H1 (cell line): ENCODE data around the gene SYK. TPM values are rescaled to one million over a fixed set of nuclear protein-coding genes. Genes with fewer than 3 reads are reported as not detected.

Experiments
- CTCF ChIA-PET: fragments of 300-600 bp; sonication (Branson Sonifier 250); formaldehyde crosslinking; loops from one replicate; lab custom pipeline; 2021; ENCODE audit not compliant: partially characterized antibody; lab: Charles Lee
- POLR2A ChIA-PET: fragments of 300-600 bp; sonication (Branson Sonifier 250); formaldehyde crosslinking; loops from one replicate; lab custom pipeline; 2021; ENCODE audit warnings: inconsistent platforms; ENCODE audit not compliant: partially characterized antibody; lab: Charles Lee
- DNase-seq, 2 experiments: peaks; one replicate each; pipeline versions ENCODE4 v3.0.0 to v3.0.0-alpha.2; 2010 to 2022; ENCODE audit warnings: low spot score in 2 of 2, low read depth in 1 of 2, mixed read lengths in 1 of 2
- FAIRE-seq: peaks from 2 replicates; lab custom pipeline; 2011; peaks lifted over from hg19 to GRCh38; lab: Jason Lieb, UNC
- H2AFZ ChIP-seq: 2 replicates; pipeline ENCODE4 v1.8.1; 2012; ENCODE audit warnings: low read length, inconsistent platforms
- H2AK5ac ChIP-seq: 2 replicates; pipeline ENCODE4 v1.6.1; 2013; ENCODE audit warnings: low read depth, low read length
- H2BK120ac ChIP-seq: replicated peaks from 2 replicates; pipeline ENCODE3; 2013; ENCODE audit warnings: low read depth, low read length, inconsistent platforms
- H2BK12ac ChIP-seq: 2 replicates; pipeline ENCODE4 v1.6.1; 2013; ENCODE audit warnings: low read depth, low read length
- H2BK15ac ChIP-seq: 2 replicates; pipeline ENCODE4 v1.6.1; 2013; ENCODE audit warnings: low read length
- H2BK20ac ChIP-seq: 2 replicates; pipeline ENCODE4 v1.6.1; 2013; ENCODE audit warnings: low read length
- H2BK5ac ChIP-seq: 2 replicates; pipeline ENCODE4 v1.6.1; 2013; ENCODE audit warnings: low read depth, low read length
- H3K14ac ChIP-seq: 2 replicates; pipeline ENCODE4 v1.6.1; 2013; ENCODE audit warnings: inconsistent platforms; ENCODE audit not compliant: insufficient read length
- H3K18ac ChIP-seq: 2 replicates; pipeline ENCODE4 v1.6.1; 2013; ENCODE audit warnings: low read length; ENCODE audit errors: extremely low read depth
- H3K23ac ChIP-seq: 2 replicates; pipeline ENCODE4 v1.6.1; 2013; ENCODE audit warnings: inconsistent platforms; ENCODE audit not compliant: insufficient read length
- H3K23me2 ChIP-seq: 2 replicates; pipeline ENCODE4 v1.6.1; 2013; ENCODE audit warnings: low read depth, low read length
- H3K27ac ChIP-seq: 2 replicates; pipeline ENCODE4 v1.6.1; 2011; ENCODE audit warnings: low read depth, low read length, inconsistent platforms
- H3K27me3 ChIP-seq, 4 experiments: replicated peaks in 1 of 4; 1 replicate in 1 of 4; 2 replicates in 3 of 4; pipeline versions ENCODE4 v1.6.1 to v1.8.1; 2011 to 2013; ENCODE audit warnings: low read length in 3 of 4, mild to moderate bottlenecking in 3 of 4, inconsistent platforms in 2 of 4, mixed read lengths in 2 of 4, moderate library complexity in 1 of 4; ENCODE audit not compliant: control insufficient read depth in 3 of 4, insufficient read depth in 3 of 4; ENCODE audit errors: extremely low read depth in 1 of 4
- H3K36me3 ChIP-seq, 4 experiments: 2 replicates each; pipeline versions ENCODE4 v1.6.1 to v1.8.1; 2011 to 2013; ENCODE audit warnings: mild to moderate bottlenecking in 4 of 4, low read length in 3 of 4, moderate library complexity in 2 of 4, control low read depth in 1 of 4, inconsistent platforms in 1 of 4; ENCODE audit not compliant: insufficient read depth in 4 of 4, control insufficient read depth in 2 of 4
- H3K4ac ChIP-seq: replicated peaks from 2 replicates; pipeline ENCODE3; 2013; ENCODE audit warnings: low read length, low read depth, mixed read lengths, inconsistent platforms; ENCODE audit not compliant: insufficient read length
- H3K4me1 ChIP-seq, 4 experiments: replicated peaks in 1 of 4; 1 replicate in 1 of 4; 2 replicates in 3 of 4; pipeline versions ENCODE4 v1.6.1 to v1.8.1; 2011 to 2013; ENCODE audit warnings: low read length in 3 of 4, inconsistent platforms in 2 of 4, mixed read lengths in 1 of 4; ENCODE audit not compliant: insufficient read depth in 4 of 4, control insufficient read depth in 3 of 4
- H3K4me2 ChIP-seq, 2 experiments: 2 replicates each; pipeline versions ENCODE4 v1.6.1 to v1.8.1; 2011 to 2013; ENCODE audit warnings: low read depth in 2 of 2, low read length in 2 of 2, control low read depth in 1 of 2, inconsistent platforms in 1 of 2, mild to moderate bottlenecking in 1 of 2; ENCODE audit not compliant: insufficient read depth in 1 of 2
- H3K4me3 ChIP-seq, 4 experiments: fragments of 200-600, 300-600 bp in 1 of 4; sonication (generic), shearing (Covaris generic), sonication (Bioruptor Twin) in 1 of 4; 2 replicates each; pipeline versions ENCODE4 v1.5.1 to v1.8.1; 2011 to 2016; ENCODE audit warnings: low read length in 4 of 4, low read depth in 3 of 4, control low read depth in 2 of 4, inconsistent platforms in 2 of 4, mild to moderate bottlenecking in 2 of 4, mixed read lengths in 1 of 4, moderate library complexity in 1 of 4; ENCODE audit not compliant: insufficient read depth in 2 of 4; ENCODE audit errors: extremely low read depth in 1 of 4
- H3K56ac ChIP-seq: replicated peaks from 2 replicates; pipeline ENCODE3; 2013; ENCODE audit warnings: low read depth, mild to moderate bottlenecking, mixed read lengths, low read length, inconsistent platforms; ENCODE audit not compliant: insufficient read length
- H3K79me1 ChIP-seq: 2 replicates; pipeline ENCODE4 v1.6.1; 2013; ENCODE audit warnings: low read depth, low read length, control low read depth
- H3K79me2 ChIP-seq, 2 experiments: 2 replicates each; pipeline versions ENCODE4 v1.6.1 to v1.8.1; 2012 to 2013; ENCODE audit warnings: low read length in 2 of 2, mild to moderate bottlenecking in 2 of 2, inconsistent platforms in 1 of 2; ENCODE audit not compliant: insufficient read depth in 2 of 2, control insufficient read depth in 1 of 2
- H3K9ac ChIP-seq, 4 experiments: replicated peaks in 1 of 4; 1 replicate in 1 of 4; 2 replicates in 3 of 4; pipeline versions ENCODE4 v1.6.1 to v1.8.1; 2011 to 2013; ENCODE audit warnings: low read depth in 3 of 4, low read length in 3 of 4, control low read depth in 2 of 4, mild to moderate bottlenecking in 2 of 4, moderate library complexity in 2 of 4, inconsistent platforms in 1 of 4; ENCODE audit errors: extremely low read depth in 1 of 4
- H3K9me3 ChIP-seq, 2 experiments: 2 replicates each; pipeline versions ENCODE4 v1.6.1 to v1.8.1; 2012 to 2013; ENCODE audit warnings: mild to moderate bottlenecking in 2 of 2, moderate library complexity in 2 of 2, control low read depth in 1 of 2, inconsistent platforms in 1 of 2, low read depth in 1 of 2, low read length in 1 of 2, mixed read lengths in 1 of 2; ENCODE audit not compliant: insufficient read depth in 2 of 2
- H4K20me1 ChIP-seq, 2 experiments: replicated peaks in 1 of 2; 2 replicates each; pipeline versions ENCODE3 to v1.8.1; 2011 to 2013; ENCODE audit warnings: inconsistent platforms in 2 of 2, low read length in 2 of 2, mild to moderate bottlenecking in 1 of 2; ENCODE audit not compliant: insufficient read depth in 2 of 2, control insufficient read depth in 1 of 2
- H4K5ac ChIP-seq: 2 replicates; pipeline ENCODE4 v1.6.1; 2013; ENCODE audit warnings: low read length, low read depth, mixed read lengths, inconsistent platforms; ENCODE audit not compliant: insufficient read length
- H4K8ac ChIP-seq: 2 replicates; pipeline ENCODE4 v1.8.0; 2013; ENCODE audit warnings: mild to moderate bottlenecking, moderate library complexity, low read length, inconsistent platforms; ENCODE audit not compliant: insufficient read depth; ENCODE audit errors: extremely low read depth
- H4K91ac ChIP-seq: replicated peaks from 2 replicates; pipeline ENCODE3; 2013; ENCODE audit warnings: low read length, mixed read lengths, inconsistent platforms; ENCODE audit not compliant: insufficient read length
- CHD7 ChIP-seq: fragments of 300-600 bp; sonication (generic); IDR thresholded peaks from 2 replicates; pipeline ENCODE4 v1.7.1; 2012; ENCODE audit warnings: low read length, moderate library complexity, mild to moderate bottlenecking, inconsistent platforms; ENCODE audit not compliant: insufficient replicate concordance
- WGBS, 2 experiments: shearing (Covaris generic) in 1 of 2; methylation state at CpG; one replicate each; pipeline versions ENCODE4 v1.1.6 to v1.1.7; 2013 to 2015; ENCODE audit warnings: low lambda C conversion rate in 2 of 2, mixed read lengths in 2 of 2, inconsistent platforms in 1 of 2, low coverage in 1 of 2, missing lambda C conversion rate in 1 of 2; ENCODE audit not compliant: insufficient replicate concordance in 2 of 2, insufficient coverage in 1 of 2, insufficient read length in 1 of 2; ENCODE audit errors: extremely low coverage in 1 of 2, missing lambda C conversion rate in 1 of 2; 5-methylcytosine and 5-hydroxymethylcytosine counted together
- polyA plus RNA-seq, 7 experiments: library from polyadenylated mRNA; depleted of rRNA in 3 of 7; stranded (reverse) in 5 of 7; unstranded in 2 of 7; fragments of >200 nt in 5 of 7; fragments of 200-250 nt in 2 of 7; gene quantifications; 1 replicate in 5 of 7; 2 replicates in 1 of 7; 4 replicates in 1 of 7; pipeline versions ENCODE4 v1.2.1 to v1.2.3, GENCODE V29; 2011 to 2013; ENCODE audit warnings: missing spikeins in 2 of 7, mixed read lengths in 2 of 7
- total RNA-seq: library from RNA; stranded (reverse); fragmentation: NEBNext Ultra II Directional; extraction: Animal tissue kit (Norgen Biotek cat#: 25700); gene quantifications from 2 replicates; pipeline ENCODE4 v1.2.1, GENCODE V29; 2021

SYK gene
- total and polyA plus RNA-seq, 2 of the 8 experiments (the other 6 are each of a cell fraction or from before 2014, with no cell fraction given), result 1.5 to 4.4 TPM

- Histone ChIP-seq H2BK120ac (no peak overlapping the region), H2BK12ac (no peak overlapping the region), H3K18ac (no peak overlapping the region), H3K36me3 (no peaks in the 10 kb centered on the region), H3K9ac (no peak overlapping the region), H2AFZ (no peak overlapping the region), H3K27ac (no peak overlapping the region), H2BK15ac (no peak overlapping the region), H3K4me3 (no peak overlapping the region), H3K23ac (no peak overlapping the region), H3K79me2 (no peaks in the 10 kb centered on the region), H3K79me1 (no peaks in the 10 kb centered on the region), H3K56ac (no peak overlapping the region), H4K8ac (no peak overlapping the region), H2BK20ac (no peak overlapping the region), H4K20me1 (no peaks in the 10 kb centered on the region), H3K4ac (no peak overlapping the region), H4K91ac (no peak overlapping the region), H3K27me3 (no peaks in the 10 kb centered on the region), H4K5ac (no peak overlapping the region), H3K14ac (no peak overlapping the region), H3K9me3 (no peaks in the 10 kb centered on the region), H3K23me2 (no peaks in the 10 kb centered on the region), H2BK5ac (no peak overlapping the region), H3K4me2 (no peak overlapping the region), H3K4me1 (no peaks in the 10 kb centered on the region), H2AK5ac (no peak overlapping the region)
- WGBS, 2 experiments, result 83% methylated on average over 10 of the region's 10 CpGs; no CpG with 5 or more reads in 1 of the 2 experiments
- POLR2A ChIA-PET, result no interaction called here
- CTCF ChIA-PET, result no interaction called here
- DNase-seq (no peak), FAIRE-seq (no peak)
- TF ChIP-seq CHD7, result no peak
Observed at GRCh38 chr9:90919883-90920282, 118.3 kb downstream of the SYK start.
